Measurements from ENCODE around the gene WASF3. TPM values are rescaled to one million over a fixed set of nuclear protein-coding genes. Genes with fewer than 3 reads are reported as not detected.
A peak's percentile ranks its signal among the peaks of the same experiment; 100 is the strongest.

The WASF3 gene
- total RNA-seq, 2 donors from 2014 or later: 6.4 TPM; not detected in 1

DNA sequence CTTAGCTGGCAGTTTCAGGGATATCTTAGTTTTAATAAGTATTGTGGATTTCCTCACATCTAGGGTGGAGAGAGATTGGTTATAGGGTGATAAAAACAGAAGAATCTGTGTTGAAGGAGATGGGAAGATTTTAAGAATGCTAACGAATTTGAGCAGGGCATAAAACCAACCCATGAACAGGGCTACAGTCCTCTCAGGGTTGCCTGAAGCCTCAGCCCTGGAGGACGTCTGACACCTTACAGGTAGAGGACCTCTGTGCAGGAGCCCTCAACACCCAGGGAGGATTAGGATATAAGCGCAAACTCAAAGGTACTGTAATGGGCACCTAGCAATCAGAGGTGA, 461 bp upstream of the WASF3 start:
- ATAC-seq: peak; percentile 40
- Mint-ChIP-seq H3K36me3 (ENCODE audit: low read depth) (no peaks in the 10 kb centered on the region), H3K27me3 (peaks cover 43% of the 10 kb centered on the region), H3K4me1 (peaks cover 6% of the 10 kb centered on the region), H3K27ac (no peak overlapping the region), H3K4me3 (peak overlapping the region; percentile 64)
- DNase-seq: no peak
- H3K9me3 ChIP-seq (ENCODE audit: control insufficient read depth, low read length, poor library complexity, severe bottlenecking): no peaks in the 10 kb centered on the region

DNA sequence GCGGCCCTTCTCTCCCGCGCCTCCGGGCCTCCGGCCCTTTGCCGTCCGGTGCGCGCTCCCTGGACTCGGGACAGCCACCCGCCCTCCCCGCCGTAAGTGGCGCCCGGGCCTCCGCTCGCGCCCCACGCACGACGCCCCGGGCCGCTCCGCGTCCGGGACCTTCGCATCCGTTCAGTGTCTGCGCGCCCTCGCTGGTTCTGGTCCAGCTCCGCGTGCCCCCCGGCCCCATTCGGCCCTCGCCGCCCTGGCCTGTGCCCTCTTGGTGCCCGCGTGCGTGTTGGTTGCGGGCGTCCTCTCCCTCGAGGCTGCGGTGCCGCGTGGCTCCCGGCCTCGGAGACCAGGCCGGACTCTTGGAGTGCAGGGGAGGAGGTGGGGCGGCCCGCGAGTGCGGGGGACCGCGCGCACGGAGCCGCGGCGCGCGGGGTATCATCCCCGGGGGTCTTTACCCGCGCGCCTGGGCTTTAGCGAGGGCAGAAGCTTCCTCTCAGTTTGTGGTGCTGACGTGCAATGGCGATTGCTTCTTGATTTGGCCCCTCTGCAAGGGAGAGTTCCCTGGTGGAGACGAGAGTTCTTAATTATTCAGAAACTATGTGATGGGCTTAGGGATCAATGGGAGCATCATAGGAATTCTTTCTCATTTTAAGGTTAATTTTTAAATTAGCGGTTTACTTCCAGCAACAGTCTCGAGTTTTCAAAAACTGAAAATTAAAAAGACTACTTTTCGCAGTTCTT, 757 bp downstream of the WASF3 start:
- no peaks in the 10 kb centered on the region for H3K36me3 Mint-ChIP-seq (ENCODE audit: low read depth)
- DNase-seq (no peak), ATAC-seq (no peak)
- H3K4me1 Mint-ChIP-seq: peaks cover 6% of the 10 kb centered on the region
- peak overlapping the region; percentile 53 for H3K4me3 Mint-ChIP-seq
- no peaks in the 10 kb centered on the region for H3K9me3 ChIP-seq (ENCODE audit: control insufficient read depth, low read length, poor library complexity, severe bottlenecking)
- no peak overlapping the region for H3K27ac Mint-ChIP-seq
- peaks cover 41% of the 10 kb centered on the region for H3K27me3 Mint-ChIP-seq

DNA sequence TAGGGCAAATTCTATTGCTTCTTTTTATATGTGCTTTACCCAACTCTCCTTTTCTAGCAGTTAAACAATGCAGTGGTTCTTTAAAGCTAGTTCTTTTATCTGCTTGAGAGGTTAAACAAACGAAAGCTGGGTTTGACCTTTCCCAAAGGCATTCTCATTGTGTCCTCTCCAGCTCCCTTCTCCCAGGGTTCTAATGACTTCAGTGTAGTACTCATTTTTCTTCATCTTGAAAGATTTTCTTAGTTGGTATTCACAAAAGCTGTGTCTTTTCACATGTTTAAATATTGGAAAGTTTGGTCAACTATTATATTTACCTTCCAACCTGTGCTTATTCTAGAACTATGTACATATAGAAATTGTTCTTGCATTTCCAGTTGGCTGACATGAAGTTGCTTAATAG, 1.5 kb downstream of the WASF3 start:
- no peak for DNase-seq
- peaks cover 42% of the 10 kb centered on the region for H3K27me3 Mint-ChIP-seq
- H3K27ac Mint-ChIP-seq: no peak overlapping the region
- peaks cover 6% of the 10 kb centered on the region for H3K4me1 Mint-ChIP-seq
- ATAC-seq: no peak
- H3K4me3 Mint-ChIP-seq: peak overlapping the region; percentile 53
- H3K9me3 ChIP-seq (ENCODE audit: control insufficient read depth, low read length, poor library complexity, severe bottlenecking): no peaks in the 10 kb centered on the region
- H3K36me3 Mint-ChIP-seq (ENCODE audit: low read depth): no peaks in the 10 kb centered on the region

- H3K4me1 Mint-ChIP-seq: peaks cover 6% of the 10 kb centered on the region
- ATAC-seq: no peak
- no peaks in the 10 kb centered on the region for H3K36me3 Mint-ChIP-seq (ENCODE audit: low read depth)
Measured at GRCh38 chr13:26560456-26560855, 3.0 kb downstream of the WASF3 start.

GRCh38 chr13:26561067-26561466, 3.6 kb downstream of the WASF3 start:
- ATAC-seq: no peak
- no peak for DNase-seq
- no peaks in the 10 kb centered on the region for H3K9me3 ChIP-seq (ENCODE audit: control insufficient read depth, low read length, poor library complexity, severe bottlenecking)
- no peak overlapping the region for H3K27ac Mint-ChIP-seq
- H3K4me3 Mint-ChIP-seq: no peak overlapping the region
- H3K4me1 Mint-ChIP-seq: peaks cover 6% of the 10 kb centered on the region
- H3K27me3 Mint-ChIP-seq: peaks cover 35% of the 10 kb centered on the region
- no peaks in the 10 kb centered on the region for H3K36me3 Mint-ChIP-seq (ENCODE audit: low read depth)

More at GRCh38 chr13:26560456-26560855, 3.0 kb downstream of the WASF3 start:
- Mint-ChIP-seq H3K27me3 (peaks cover 41% of the 10 kb centered on the region), H3K27ac (no peak overlapping the region), H3K4me3 (no peak overlapping the region)
- no peaks in the 10 kb centered on the region for H3K9me3 ChIP-seq (ENCODE audit: control insufficient read depth, low read length, poor library complexity, severe bottlenecking)
- DNase-seq: no peak

DNA sequence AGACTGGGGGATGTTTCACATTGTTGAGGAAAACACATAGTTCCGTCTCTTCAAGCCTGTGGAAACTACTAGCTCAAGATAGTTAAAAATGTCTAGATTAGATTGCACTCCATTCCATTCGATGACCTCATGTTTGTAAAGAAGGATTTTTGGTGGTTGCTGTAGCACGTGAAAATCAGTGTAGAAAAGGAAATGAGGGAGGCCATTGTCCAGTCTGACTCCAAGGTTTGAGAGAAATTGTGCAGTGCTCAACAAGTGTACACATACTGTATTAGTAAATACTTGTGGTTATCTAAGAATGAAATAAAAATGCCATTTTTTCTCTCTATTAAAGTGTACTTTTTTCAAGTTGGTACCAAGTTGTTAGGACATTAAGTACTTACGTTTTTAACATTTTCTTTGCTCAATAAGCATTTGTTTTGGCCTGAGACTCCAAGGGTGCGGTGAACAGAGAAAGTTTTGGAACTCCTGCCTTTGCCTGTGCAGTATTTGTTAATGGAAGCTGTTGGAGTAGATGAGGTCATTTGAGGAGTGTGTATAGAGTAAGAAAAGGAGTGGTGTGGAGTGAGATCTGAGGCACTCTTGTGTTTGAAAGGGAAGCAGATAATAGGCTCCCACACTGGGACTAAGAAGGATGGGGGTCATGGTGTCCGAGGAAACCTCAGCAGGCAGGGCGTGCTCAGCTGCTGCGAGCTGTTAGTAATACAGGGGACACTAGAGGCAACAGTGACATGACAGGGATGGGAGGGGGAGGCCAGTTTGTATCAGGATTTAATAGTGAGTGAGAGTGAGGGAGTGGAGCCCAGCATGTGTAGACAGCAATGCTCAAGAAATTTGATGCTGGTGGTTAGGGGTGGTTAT, 4.4 kb downstream of the WASF3 start:
- no peak overlapping the region for H3K4me3 Mint-ChIP-seq
- ATAC-seq (no peak), DNase-seq (no peak)
- H3K27ac Mint-ChIP-seq: no peak overlapping the region
- H3K27me3 Mint-ChIP-seq: peaks cover 31% of the 10 kb centered on the region
- H3K36me3 Mint-ChIP-seq (ENCODE audit: low read depth): no peaks in the 10 kb centered on the region
- H3K4me1 Mint-ChIP-seq: peaks cover 5% of the 10 kb centered on the region
- no peaks in the 10 kb centered on the region for H3K9me3 ChIP-seq (ENCODE audit: control insufficient read depth, low read length, poor library complexity, severe bottlenecking)

DNA sequence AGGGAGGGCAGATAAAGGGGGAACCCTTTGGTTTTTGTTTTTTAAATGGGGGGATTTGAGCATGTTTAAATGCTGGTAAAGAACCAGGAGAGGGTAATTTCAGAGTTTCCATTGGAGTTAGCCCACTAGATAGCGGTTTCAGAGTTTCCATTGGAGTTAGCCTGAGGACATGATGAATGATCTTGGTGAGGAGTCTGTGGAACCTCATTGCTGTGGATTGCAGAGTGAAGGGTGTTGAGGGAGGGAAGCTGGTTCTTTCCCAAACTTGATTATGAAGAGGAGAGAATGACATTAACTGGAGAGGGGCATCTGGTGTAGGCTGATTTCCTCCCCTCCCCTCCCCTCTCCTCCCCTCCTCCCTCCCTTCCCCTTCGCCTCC, 5.0 kb downstream of the WASF3 start:
- ATAC-seq (no peak), DNase-seq (no peak)
- Mint-ChIP-seq H3K36me3 (ENCODE audit: low read depth) (no peaks in the 10 kb centered on the region), H3K4me3 (no peak overlapping the region), H3K4me1 (peaks cover 2% of the 10 kb centered on the region), H3K27ac (no peak overlapping the region), H3K27me3 (peaks cover 28% of the 10 kb centered on the region)
- H3K9me3 ChIP-seq (ENCODE audit: control insufficient read depth, low read length, poor library complexity, severe bottlenecking): no peaks in the 10 kb centered on the region

GRCh38 chr13:26563713-26564112, 6.2 kb downstream of the WASF3 start:
- H3K4me1 Mint-ChIP-seq: no peaks in the 10 kb centered on the region
- H3K27ac Mint-ChIP-seq: no peak overlapping the region
- H3K4me3 Mint-ChIP-seq: no peak overlapping the region
- ATAC-seq (no peak), DNase-seq (no peak)
- no peaks in the 10 kb centered on the region for H3K9me3 ChIP-seq (ENCODE audit: control insufficient read depth, low read length, poor library complexity, severe bottlenecking)
- no peaks in the 10 kb centered on the region for H3K36me3 Mint-ChIP-seq (ENCODE audit: low read depth)
- peaks cover 31% of the 10 kb centered on the region for H3K27me3 Mint-ChIP-seq

GRCh38 chr13:26568132-26568815, 10.8 kb downstream of the WASF3 start:
- peaks cover 23% of the 10 kb centered on the region for H3K27me3 Mint-ChIP-seq
- H3K9me3 ChIP-seq (ENCODE audit: control insufficient read depth, low read length, poor library complexity, severe bottlenecking): no peaks in the 10 kb centered on the region
- H3K27ac Mint-ChIP-seq: no peak overlapping the region
- H3K4me1 Mint-ChIP-seq: no peaks in the 10 kb centered on the region
- DNase-seq (no peak), ATAC-seq (no peak)
- H3K4me3 Mint-ChIP-seq: no peak overlapping the region
- no peaks in the 10 kb centered on the region for H3K36me3 Mint-ChIP-seq (ENCODE audit: low read depth)

- H3K4me3 Mint-ChIP-seq: no peak overlapping the region
Measured at GRCh38 chr13:26571518-26571917, 14.0 kb downstream of the WASF3 start.

GRCh38 chr13:26575244-26575643, 17.8 kb downstream of the WASF3 start:
- no peaks in the 10 kb centered on the region for H3K36me3 Mint-ChIP-seq (ENCODE audit: low read depth)
- H3K9me3 ChIP-seq (ENCODE audit: control insufficient read depth, low read length, poor library complexity, severe bottlenecking): no peaks in the 10 kb centered on the region
- no peaks in the 10 kb centered on the region for H3K4me1 Mint-ChIP-seq
- ATAC-seq (no peak), DNase-seq (no peak)
- peaks cover 5% of the 10 kb centered on the region for H3K27me3 Mint-ChIP-seq
- H3K27ac Mint-ChIP-seq: no peak overlapping the region
- H3K4me3 Mint-ChIP-seq: no peak overlapping the region

More at GRCh38 chr13:26571518-26571917, 14.0 kb downstream of the WASF3 start:
- Mint-ChIP-seq H3K27me3 (peaks cover 7% of the 10 kb centered on the region), H3K27ac (no peak overlapping the region), H3K4me1 (no peaks in the 10 kb centered on the region), H3K36me3 (ENCODE audit: low read depth) (no peaks in the 10 kb centered on the region)
- no peak for ATAC-seq
- H3K9me3 ChIP-seq (ENCODE audit: control insufficient read depth, low read length, poor library complexity, severe bottlenecking): no peaks in the 10 kb centered on the region
- DNase-seq: no peak

DNA sequence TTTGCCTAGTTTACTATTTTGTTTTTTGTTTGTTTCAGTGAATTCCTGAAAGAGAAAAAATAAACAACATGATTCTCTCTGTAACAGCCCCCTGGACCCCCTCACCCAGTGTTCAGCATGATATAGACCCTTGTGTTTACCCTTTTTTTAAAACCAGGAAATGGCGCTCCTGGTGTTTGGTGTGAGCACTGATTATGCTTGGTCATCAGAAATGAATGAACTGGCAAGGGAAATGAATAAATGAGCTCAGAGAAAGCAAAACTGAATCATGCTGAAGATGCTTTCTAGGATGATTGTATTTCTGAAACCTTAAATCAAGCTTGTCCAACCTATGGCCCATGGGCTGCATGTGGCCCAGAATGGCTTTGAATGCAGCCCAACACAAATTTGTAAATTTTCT, 22.1 kb downstream of the WASF3 start:
- ATAC-seq (no peak), DNase-seq (no peak)
- H3K27me3 Mint-ChIP-seq: peaks cover 21% of the 10 kb centered on the region
- H3K36me3 Mint-ChIP-seq (ENCODE audit: low read depth): no peaks in the 10 kb centered on the region
- H3K4me1 Mint-ChIP-seq: no peaks in the 10 kb centered on the region
- no peak overlapping the region for H3K27ac Mint-ChIP-seq
- H3K4me3 Mint-ChIP-seq: no peak overlapping the region
- H3K9me3 ChIP-seq (ENCODE audit: control insufficient read depth, low read length, poor library complexity, severe bottlenecking): no peaks in the 10 kb centered on the region

DNA sequence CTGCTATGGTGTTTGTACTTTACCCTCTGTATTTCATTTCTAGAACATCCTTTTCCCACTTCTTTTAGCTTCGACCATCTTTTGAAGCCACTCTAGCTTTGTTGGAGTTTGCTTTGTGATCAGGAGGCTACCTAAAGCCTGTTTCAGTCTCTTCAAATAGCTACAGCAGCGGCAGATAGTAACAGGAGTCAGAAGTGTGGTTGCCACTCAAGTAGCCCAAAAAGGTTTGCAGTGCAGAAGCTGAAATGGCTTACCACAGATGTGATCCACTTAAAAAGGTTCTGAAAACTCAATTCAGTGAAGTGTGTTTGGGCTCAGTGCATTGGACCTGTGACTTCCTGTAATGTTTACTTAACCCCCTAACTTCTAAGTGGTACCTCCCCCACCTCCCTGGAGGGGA, 26.2 kb downstream of the WASF3 start:
- Mint-ChIP-seq H3K36me3 (ENCODE audit: low read depth) (no peaks in the 10 kb centered on the region), H3K4me3 (no peak overlapping the region), H3K4me1 (no peaks in the 10 kb centered on the region), H3K27me3 (peaks cover 32% of the 10 kb centered on the region), H3K27ac (no peak overlapping the region)
- ATAC-seq (no peak), DNase-seq (no peak)
- no peaks in the 10 kb centered on the region for H3K9me3 ChIP-seq (ENCODE audit: control insufficient read depth, low read length, poor library complexity, severe bottlenecking)

Measured in T-helper 17 cell (primary cell).